Measurements from ENCODE around the gene GPC3.

The GPC3 gene

DNA sequence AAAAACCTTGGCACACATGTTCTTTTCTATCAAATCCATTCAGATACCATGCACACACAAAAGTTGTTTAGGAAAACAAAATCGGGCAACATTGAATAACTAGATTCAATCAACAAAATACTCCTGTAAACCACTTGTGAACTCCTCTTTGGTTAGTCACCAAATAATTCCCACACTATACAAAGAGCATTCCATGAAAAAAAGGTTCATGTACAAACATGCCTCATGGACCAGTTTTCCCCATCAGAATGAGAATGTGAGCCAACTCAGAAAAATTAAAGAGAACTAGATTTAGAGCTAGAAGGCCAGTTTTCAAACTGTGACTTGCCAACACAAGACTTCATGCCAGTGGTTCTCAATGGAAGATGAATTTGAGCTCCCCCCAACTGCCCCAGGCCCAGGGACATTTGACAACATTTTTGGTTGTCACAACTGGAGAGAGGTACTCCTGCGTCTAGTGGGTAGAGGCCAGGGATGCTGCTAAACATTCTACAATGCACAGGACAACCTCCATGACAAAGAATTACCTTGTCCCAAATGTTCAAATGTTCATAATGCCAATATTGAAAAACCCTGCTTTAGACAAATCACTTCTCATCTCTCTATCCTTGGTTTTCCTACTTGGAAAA is 55.4 kb downstream of the GPC3 start:
- Histone ChIP-seq H3K36me3 (ENCODE audit: control insufficient read depth, insufficient read depth, low read length) (no peaks in the 10 kb centered on the region), H3K4me3 (replicated peaks; ENCODE audit: low read depth, low read length) (no peak overlapping the region), H3K27me3 (replicated peaks; ENCODE audit: control insufficient read depth, insufficient read depth, low read length) (no peaks in the 10 kb centered on the region)
- no peak for DNase-seq (ENCODE audit: extremely low read depth, insufficient read length)
- TF ChIP-seq, protein P1, sequence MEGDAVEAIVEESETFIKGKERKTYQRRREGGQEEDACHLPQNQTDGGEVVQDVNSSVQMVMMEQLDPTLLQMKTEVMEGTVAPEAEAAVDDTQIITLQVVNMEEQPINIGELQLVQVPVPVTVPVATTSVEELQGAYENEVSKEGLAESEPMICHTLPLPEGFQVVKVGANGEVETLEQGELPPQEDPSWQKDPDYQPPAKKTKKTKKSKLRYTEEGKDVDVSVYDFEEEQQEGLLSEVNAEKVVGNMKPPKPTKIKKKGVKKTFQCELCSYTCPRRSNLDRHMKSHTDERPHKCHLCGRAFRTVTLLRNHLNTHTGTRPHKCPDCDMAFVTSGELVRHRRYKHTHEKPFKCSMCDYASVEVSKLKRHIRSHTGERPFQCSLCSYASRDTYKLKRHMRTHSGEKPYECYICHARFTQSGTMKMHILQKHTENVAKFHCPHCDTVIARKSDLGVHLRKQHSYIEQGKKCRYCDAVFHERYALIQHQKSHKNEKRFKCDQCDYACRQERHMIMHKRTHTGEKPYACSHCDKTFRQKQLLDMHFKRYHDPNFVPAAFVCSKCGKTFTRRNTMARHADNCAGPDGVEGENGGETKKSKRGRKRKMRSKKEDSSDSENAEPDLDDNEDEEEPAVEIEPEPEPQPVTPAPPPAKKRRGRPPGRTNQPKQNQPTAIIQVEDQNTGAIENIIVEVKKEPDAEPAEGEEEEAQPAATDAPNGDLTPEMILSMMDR (IDR thresholded peaks at IDR 0.05; ENCODE audit: insufficient read depth, low read length, poor library complexity, severe bottlenecking), result no peak

DNA sequence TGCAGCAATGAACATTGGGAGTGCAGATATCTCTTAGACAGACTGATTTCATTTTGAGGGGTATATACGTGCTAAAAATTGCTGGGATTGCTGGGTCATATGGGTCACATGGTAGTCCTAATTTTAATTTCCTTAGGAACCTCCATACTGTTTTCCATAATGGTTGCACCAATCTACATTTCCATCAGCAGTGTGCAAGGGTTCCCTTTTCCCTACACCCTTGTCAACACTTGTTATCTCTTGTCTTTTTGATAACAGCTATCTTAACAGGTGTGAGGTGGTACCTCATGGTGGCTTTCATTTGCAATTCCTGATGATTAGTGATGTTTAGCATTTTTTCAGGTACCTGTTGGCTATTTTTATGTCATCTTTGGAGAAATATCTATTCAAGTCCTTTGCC is 57.0 kb downstream of the GPC3 start:
- Histone ChIP-seq H3K36me3 (ENCODE audit: control insufficient read depth, insufficient read depth, low read length) (no peaks in the 10 kb centered on the region), H3K27me3 (replicated peaks; ENCODE audit: control insufficient read depth, insufficient read depth, low read length) (no peaks in the 10 kb centered on the region), H3K4me3 (replicated peaks; ENCODE audit: low read depth, low read length) (no peak overlapping the region)
- no peak for DNase-seq (ENCODE audit: extremely low read depth, insufficient read length)
- TF ChIP-seq, protein P1 (IDR thresholded peaks at IDR 0.05; ENCODE audit: insufficient read depth, low read length, poor library complexity, severe bottlenecking), result no peak

DNA sequence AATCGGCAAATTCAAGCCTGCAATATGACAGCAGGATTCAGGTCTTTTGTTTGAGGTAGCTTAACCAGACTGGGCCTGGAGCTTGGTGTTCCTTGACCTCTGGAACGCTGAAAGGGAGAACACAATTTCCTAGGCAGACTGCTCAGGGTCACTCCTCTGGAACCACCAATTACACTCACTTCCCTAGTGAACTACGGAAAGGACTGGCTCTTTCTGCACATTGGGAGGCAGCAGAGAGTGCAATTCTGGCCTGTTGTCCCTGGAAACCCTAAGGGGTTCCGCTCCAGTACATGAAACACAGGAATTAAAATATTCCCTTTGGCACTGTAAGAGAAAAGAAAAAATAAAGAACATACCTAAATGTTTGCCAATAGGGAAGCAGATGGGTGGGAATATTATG is 58.6 kb downstream of the GPC3 start:
- no peak for DNase-seq (ENCODE audit: extremely low read depth, insufficient read length)
- no peak overlapping the region for H3K4me3 ChIP-seq (replicated peaks; ENCODE audit: low read depth, low read length)
- H3K27me3 ChIP-seq (replicated peaks; ENCODE audit: control insufficient read depth, insufficient read depth, low read length), result no peaks in the 10 kb centered on the region
- H3K36me3 ChIP-seq (ENCODE audit: control insufficient read depth, insufficient read depth, low read length), result no peaks in the 10 kb centered on the region
- TF ChIP-seq, protein P1 (IDR thresholded peaks at IDR 0.05; ENCODE audit: insufficient read depth, low read length, poor library complexity, severe bottlenecking), result no peak

DNA sequence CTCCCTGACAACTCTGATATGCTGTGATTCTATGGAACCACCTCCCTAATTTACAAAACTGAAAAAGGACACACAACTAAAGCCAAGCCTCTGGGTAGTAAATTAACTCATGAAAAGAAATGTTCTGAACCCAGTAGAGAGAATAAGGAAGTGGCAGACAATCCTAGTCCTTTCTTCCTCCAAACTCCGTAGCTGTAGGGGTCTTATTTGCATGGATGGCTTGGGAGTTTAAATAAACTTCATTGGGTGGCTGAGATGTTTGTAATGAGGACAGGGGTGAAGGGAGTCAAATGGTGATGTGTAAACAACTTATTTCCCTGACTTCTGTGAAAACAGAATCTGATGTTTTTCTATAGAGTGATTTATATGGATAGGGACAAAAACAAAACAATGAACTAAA is 59.3 kb downstream of the GPC3 start:
- H3K4me3 ChIP-seq (replicated peaks; ENCODE audit: low read depth, low read length), result no peak overlapping the region
- no peaks in the 10 kb centered on the region for H3K27me3 ChIP-seq (replicated peaks; ENCODE audit: control insufficient read depth, insufficient read depth, low read length)
- no peak for DNase-seq (ENCODE audit: extremely low read depth, insufficient read length)
- TF ChIP-seq, protein P1 (IDR thresholded peaks at IDR 0.05; ENCODE audit: insufficient read depth, low read length, poor library complexity, severe bottlenecking), result no peak
- H3K36me3 ChIP-seq (ENCODE audit: control insufficient read depth, insufficient read depth, low read length), result no peaks in the 10 kb centered on the region

DNA sequence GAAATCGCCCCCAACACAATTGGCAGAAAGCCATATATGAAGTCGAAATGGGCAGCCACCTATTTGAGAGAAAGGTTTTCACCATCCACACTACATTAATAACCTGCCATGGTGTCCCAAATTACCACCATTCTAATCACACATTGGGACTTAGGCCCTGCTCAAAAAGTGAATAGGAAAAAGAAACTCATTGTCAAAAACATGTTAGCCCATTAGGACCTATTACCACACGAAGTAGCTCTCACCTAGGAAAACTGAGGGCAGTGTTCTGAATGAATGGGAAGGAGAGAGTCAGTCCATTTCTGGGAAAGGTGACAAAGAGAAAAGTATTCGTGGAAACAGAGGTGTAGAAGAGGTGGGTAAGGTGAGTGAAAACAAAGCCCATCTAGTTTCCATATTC is 60.8 kb downstream of the GPC3 start:
- H3K4me3 ChIP-seq (replicated peaks; ENCODE audit: low read depth, low read length), result no peak overlapping the region
- H3K36me3 ChIP-seq (ENCODE audit: control insufficient read depth, insufficient read depth, low read length), result no peaks in the 10 kb centered on the region
- TF ChIP-seq, protein P1 (IDR thresholded peaks at IDR 0.05; ENCODE audit: insufficient read depth, low read length, poor library complexity, severe bottlenecking), result no peak
- no peak for DNase-seq (ENCODE audit: extremely low read depth, insufficient read length)
- H3K27me3 ChIP-seq (replicated peaks; ENCODE audit: control insufficient read depth, insufficient read depth, low read length), result no peaks in the 10 kb centered on the region

DNA sequence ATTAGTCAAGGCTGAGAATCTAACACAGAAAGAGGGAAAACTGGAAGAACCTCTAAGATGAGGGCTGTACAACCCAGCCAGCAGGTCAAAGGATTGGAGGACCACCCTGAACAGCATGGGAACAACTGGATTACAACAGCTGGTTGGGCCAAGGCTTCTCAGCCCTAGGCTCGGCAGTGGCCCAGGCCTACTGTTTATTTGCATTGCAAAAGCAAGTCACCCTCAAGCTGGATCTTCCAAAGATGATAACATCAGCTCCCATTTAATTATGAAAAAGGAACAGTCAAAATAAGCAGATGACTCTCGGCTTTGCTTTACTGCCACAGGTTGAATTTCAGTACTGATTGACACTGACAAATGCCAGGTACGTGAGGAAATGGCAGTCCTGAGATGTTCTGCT is 61.8 kb downstream of the GPC3 start:
- DNase-seq (ENCODE audit: extremely low read depth, insufficient read length), result no peak
- TF ChIP-seq, protein P1 (IDR thresholded peaks at IDR 0.05; ENCODE audit: insufficient read depth, low read length, poor library complexity, severe bottlenecking), result no peak

More for the DNA sequence above, 61.8 kb downstream of the GPC3 start:
- Histone ChIP-seq H3K36me3 (ENCODE audit: control insufficient read depth, insufficient read depth, low read length) (no peaks in the 10 kb centered on the region), H3K4me3 (replicated peaks; ENCODE audit: low read depth, low read length) (no peak overlapping the region), H3K27me3 (replicated peaks; ENCODE audit: control insufficient read depth, insufficient read depth, low read length) (no peaks in the 10 kb centered on the region; the same call in 1 of the 2 replicates)
